Upper lobe of left lung (tissue), 4 donors: ENCODE results near the gene PTGES3L.
"Not testable (repeated sequence)": the region's sequence is repeated elsewhere in the genome, so short reads cannot be mapped to it uniquely, and the experiment has no call there.

Experiments used
- EP300 ChIP-seq, 4 donors: sonication (generic); formaldehyde crosslinking; IDR thresholded peaks; one replicate each; pipeline ENCODE4 v1.5.1; 2017; ENCODE audit warnings: antibody characterized with exemption in 4 of 4, control low read depth in 2 of 4
- POLR2A ChIP-seq, 4 donors: fragments of 450-650 bp; IDR thresholded peaks; one replicate each; pipeline ENCODE4 v1.5.1; 2016 to 2017; ENCODE audit warnings: antibody characterized with exemption in 4 of 4, mild to moderate bottlenecking in 2 of 4
- POLR2AphosphoS5 ChIP-seq, 2 donors: sonication (generic); formaldehyde crosslinking; IDR thresholded peaks; one replicate each; pipeline ENCODE4 v1.5.1; 2017; ENCODE audit warnings: antibody characterized with exemption in 2 of 2
- TF ChIP-seq, protein P1 (sequence below), 6 experiments: fragments of 450-650 bp in 4 of 6; fragments of 200-600 bp in 2 of 6; sonication (generic) in 2 of 6; IDR thresholded peaks; one replicate each; pipeline ENCODE4 v1.5.1; 2016 to 2019; ENCODE audit warnings: antibody characterized with exemption in 6 of 6

DNA sequence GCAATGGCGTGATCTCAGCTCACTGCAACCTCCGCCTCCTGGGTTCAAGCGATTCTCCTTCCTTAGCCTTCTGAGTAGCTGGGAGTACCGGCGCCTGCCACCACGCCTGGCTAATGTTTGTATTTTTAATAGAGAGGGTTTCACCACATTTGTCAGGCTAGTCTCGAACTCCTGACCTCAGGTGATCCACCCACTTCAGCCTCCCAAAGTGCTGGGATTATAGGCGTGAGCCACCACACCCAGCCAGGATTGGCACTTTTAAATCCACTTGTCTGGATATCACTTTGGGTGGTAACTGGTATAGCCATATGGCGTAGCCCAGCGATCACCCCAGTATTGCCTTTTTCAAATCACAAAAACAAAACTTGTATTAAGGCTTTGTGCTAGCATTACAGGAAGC, 14.0 kb upstream of the PTGES3L start:
- not testable (repeated sequence) for TF ChIP-seq POLR2A, EP300, POLR2AphosphoS5 (IDR thresholded peaks at IDR 0.05)
- TF ChIP-seq, protein P1, sequence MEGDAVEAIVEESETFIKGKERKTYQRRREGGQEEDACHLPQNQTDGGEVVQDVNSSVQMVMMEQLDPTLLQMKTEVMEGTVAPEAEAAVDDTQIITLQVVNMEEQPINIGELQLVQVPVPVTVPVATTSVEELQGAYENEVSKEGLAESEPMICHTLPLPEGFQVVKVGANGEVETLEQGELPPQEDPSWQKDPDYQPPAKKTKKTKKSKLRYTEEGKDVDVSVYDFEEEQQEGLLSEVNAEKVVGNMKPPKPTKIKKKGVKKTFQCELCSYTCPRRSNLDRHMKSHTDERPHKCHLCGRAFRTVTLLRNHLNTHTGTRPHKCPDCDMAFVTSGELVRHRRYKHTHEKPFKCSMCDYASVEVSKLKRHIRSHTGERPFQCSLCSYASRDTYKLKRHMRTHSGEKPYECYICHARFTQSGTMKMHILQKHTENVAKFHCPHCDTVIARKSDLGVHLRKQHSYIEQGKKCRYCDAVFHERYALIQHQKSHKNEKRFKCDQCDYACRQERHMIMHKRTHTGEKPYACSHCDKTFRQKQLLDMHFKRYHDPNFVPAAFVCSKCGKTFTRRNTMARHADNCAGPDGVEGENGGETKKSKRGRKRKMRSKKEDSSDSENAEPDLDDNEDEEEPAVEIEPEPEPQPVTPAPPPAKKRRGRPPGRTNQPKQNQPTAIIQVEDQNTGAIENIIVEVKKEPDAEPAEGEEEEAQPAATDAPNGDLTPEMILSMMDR (IDR thresholded peaks at IDR 0.05), result not testable (repeated sequence)
